Raji (cell line): ENCODE results near the gene DEPDC5.

Experiments
- POLR2A ChIP-seq: IDR thresholded peaks from 2 replicates; pipeline ENCODE4 v1.6.1; 2011; ENCODE audit warnings: low read depth, low read length, control low read depth; ENCODE audit not compliant: insufficient read depth

DEPDC5 gene

DNA sequence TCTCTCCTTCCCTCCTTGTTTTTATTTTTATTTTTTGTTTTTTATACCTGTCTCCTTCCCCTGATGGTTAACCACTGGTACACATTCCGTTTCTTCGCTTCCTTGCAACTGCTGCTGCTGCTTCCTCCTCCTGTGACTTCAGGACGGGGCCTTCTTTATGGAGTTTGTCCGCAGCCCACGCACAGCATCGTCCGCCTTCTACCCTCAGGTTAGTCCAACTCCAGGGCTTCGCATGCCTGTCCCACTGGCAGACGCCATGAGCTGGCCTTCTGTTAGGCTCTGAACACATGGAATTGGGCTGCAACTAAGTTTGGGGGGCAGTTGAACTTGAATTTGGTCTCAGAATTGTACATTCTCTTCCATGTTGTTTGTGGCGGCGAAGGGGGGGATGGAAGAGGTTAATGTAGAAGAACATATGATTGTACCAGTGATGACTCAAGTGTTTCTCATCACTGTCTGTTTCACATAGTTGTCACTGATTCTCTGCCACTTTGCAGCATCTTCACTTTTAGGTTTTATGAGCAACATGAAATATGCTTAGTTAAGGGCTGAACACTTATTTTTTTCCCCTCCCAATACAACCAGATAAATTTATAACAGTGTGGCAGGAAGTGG lies 107.5 kb downstream of the DEPDC5 start:
- TF ChIP-seq POLR2A, result no peak

DNA sequence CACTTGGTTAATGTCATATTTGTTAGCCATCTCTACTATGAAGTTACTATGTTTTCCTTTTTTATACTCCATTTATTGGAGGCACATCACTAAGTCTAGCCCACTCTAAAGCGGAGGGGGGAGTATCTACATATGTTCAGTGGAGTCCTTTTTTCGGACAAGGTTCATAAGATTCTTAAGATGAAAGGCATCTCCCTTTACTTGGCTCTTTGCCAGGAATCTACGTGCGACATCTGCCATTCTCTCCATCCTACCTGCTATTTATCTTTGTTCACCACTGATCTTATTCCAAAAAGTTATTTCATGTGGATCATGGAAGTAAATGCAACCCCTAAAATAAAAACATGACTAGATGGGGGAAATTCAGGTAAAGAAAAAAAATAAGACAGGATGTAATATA lies 113.1 kb downstream of the DEPDC5 start:
- TF ChIP-seq POLR2A, result no peak

DNA sequence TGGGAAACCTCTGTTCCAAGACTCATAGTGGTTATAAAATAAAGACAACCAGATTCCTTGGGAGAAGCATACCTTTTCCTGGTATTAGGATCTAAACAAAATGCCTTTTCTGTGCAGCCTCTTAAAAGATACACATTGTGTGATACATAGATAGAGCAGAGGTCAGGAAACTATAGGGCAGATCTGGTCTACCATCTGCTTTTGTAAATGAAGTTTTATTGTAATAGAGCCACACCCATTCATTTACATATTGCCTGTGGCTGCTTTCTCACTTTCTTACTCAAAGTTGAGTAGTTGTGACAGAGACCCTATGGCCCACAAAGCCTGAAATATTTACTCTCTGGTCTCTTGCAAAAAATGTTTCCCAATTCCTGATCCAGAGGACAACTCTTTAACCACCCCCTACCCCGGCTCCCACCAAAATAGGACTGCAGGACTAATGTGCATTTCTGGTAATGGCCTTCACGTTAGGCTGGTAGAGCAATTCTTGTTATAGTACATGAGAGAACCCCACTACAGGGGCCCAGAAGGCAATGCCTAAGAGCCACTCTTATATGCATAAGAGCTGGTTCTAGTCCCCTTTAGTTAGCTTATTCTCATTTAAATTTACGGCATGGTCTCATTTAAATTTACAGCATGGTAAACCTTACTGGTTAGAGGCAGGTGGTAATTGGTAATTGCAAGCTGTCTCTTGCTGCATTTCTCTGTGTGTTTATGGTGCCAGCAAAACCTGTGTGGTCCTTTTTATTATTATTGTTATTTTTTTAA lies 113.8 kb downstream of the DEPDC5 start:
- TF ChIP-seq POLR2A, result no peak

DNA sequence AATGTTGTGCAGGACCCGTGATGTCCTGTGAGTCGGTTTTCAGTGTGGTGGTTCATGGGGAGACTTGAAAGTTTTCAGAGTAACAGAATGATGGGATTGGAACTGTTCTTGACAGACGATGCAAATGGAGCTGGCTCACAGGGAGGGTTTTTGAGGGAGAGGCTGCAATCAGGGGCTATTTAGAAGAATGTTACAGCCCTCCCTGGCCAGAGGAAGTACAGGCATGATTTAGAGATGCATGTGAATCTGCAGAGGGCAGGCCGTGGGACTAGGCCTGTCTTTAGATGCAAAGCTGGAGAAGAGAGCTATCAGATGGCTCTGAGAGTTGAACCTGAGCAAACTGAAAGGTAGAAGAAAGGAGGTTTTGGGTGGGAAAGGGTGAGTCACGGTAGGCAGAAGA lies 115.9 kb downstream of the DEPDC5 start:
- TF ChIP-seq POLR2A, result no peak

DNA sequence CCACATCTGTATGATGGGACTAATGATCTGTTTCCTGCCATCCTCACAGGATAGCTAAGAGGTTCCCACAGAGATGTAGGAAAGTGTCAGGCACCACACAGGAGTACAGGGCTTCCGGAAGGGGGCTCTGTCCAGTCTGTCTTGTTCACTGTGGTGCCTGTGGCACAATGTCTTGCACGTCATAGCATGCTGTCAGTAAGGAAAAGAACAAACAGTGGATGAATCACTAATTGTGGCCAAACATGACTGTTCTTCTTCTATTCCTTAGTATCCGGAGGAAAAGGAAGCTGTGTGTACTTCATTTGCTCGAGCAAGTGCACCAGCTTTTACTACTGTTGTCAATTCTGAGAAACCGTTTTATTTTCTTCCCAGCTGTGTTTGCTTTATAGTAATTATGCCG lies 117.1 kb downstream of the DEPDC5 start:
- TF ChIP-seq POLR2A, result no peak

DNA sequence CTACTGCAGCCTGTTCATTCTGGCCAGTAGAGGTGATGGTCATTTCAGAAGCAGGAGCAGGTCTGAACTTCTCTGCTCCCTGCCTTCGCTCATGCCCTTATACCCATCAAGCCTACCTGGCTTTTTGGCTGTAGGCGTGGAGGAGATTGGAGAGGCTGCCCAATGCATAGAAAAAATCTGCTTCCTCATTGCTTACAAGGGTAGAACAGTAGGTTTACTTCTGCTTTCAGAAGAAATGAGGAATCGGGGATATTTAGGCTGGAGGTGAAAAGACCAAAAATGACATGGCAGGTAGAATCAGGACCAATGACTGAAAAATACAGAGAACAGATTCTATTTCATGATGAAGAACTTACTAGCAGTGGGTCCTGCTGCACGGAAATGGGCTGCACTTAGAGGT lies 117.7 kb downstream of the DEPDC5 start:
- TF ChIP-seq POLR2A, result no peak

DNA sequence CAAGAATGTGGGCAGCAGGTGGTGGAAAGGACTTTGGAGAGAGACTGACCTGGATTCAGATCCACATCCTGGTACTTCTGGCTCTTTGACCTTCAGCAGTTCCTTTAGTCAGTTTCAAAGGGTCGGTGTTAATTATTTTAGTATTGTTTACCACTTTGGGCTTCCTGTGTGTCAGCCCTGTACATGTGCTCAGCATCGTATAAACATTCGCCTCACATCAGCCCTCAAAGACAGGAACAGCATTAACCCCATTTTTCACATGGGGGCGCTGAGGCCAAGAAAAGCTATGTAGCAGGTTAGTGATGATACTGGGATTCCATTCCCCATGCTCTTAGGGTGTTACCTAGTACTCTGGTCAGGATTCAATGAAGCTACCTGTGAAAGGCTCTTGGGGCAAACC lies 118.4 kb downstream of the DEPDC5 start:
- TF ChIP-seq POLR2A, result no peak

DNA sequence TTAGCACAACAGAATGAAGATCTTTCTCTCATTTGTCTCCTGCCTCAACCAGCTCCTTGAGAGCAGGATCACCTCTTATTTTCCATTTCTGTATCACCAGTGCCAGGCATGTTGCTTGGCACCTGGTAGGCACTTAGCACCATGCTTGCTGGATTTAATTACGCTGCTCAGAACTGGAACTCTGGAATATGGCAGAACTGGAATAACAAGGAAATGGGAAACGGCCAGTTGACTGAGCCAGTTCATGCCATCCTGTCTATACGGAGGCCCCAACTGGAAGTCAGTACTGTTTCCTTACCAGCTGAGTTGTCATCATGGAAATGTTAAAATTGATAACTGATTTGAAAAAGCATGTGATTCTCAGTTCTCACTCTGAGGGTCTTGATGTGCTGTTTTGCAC lies 121.0 kb downstream of the DEPDC5 start:
- TF ChIP-seq POLR2A, result no peak

DNA sequence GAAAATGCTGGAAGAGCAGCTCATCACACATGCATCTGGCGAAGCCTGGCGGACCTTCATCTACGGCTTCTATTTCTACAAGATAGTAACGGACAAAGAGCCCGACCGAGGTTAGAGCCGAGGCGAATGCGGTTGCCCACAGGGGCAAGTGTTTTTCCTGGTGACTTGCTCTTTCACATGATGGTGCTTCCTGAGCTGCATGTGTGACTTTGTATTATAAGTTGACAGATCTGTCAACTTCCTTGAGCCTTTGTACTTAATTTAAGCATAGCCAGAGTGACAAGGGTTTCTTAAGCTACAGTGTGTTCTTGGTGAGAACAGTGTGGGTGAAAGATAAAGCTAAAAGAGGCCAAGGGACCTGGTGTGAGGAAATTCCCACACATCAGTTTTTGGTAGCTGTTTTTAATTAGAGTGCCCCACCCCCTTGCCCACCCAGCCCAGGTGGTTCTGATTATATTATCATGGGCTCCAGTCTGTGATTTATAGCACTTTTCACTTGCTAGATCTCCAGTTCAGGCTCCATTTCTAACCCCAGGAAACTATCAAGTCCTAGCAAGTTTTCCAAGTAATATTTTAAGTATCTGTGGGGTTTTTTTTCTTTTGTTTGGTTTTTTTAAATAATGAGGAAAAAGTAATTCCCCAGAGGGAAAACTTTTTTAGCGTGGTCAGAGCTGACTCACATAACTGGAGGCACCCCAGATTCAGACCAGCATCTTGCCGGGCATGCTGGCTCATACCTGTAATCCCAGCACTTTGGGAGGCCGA lies 122.5 kb downstream of the DEPDC5 start:
- no peak for TF ChIP-seq POLR2A

DNA sequence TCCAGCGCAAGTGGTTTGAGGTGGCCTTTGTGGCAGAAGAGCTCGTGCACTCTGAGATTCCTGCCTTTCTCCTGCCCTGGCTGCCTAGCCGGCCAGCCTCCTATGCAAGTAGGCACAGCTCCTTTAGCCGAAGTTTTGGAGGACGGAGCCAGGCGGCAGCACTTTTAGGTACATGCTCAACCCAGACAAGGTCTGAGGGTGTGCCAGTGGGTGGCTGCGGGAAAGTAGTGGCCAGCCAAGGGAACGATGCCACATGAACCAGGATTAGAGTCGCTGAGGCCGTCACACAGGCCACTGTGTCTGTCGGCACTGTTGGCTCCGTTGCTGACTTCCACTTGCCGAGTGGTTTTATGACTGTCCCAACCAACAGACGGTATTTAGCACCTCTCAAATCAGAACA lies 125.8 kb downstream of the DEPDC5 start:
- no peak for TF ChIP-seq POLR2A

DNA sequence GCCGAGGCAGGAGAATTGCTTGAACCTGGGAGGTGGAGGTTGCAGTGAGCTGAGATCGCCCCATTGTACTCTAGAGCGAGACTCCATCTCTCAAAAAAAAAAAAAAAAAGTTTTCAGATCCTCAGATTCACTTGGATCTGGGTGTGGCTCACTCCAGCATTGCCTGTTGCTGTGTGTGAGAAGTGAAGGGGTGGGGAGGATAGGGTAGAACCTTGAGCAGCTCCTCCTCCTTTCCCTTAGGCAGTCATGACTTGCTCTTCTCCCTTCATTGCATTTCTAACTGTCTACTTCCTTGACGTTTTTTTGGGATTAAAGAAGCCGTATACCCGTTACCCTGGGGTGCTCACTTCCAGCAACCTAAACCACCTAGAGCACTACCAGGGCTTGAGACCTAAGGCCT lies 127.4 kb downstream of the DEPDC5 start:
- no peak for TF ChIP-seq POLR2A

DNA sequence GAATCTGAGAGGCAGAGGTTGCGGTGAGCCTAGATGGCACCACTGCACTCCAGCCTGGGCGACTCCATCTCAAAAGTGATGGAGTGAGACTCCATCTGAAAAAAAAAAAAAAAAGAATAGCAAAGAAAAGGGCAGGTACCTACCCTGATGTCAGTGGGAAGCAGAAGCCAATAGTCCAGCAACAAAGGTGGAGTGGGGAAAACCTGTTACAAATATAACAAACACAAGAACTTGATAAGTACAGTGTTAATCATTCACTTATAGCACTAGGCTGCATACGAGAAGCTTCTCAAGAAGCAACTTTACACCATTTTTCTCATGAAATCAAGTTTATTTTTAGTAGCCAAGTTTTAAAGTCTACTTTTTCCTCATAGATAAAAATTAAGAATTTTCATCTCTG lies 128.0 kb downstream of the DEPDC5 start:
- TF ChIP-seq POLR2A, result no peak

DNA sequence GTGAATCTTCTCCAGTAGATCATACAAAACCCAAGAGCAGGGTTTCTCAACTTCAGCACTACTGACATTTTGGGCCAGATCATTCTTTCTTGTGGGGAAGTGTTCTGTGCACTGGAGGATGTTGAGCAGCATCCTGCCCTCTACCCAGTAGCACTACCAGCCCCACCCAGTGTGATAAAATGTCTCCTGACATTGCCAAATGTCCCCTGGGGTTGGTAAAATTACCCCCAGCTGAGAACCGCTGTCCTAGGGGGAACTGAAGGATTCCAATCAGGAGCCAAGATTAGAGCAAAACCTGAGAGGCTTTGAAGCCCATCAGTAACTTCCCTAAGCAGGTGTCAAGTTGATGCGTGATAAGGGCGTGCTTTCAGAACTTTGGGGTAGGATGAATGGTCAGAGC lies 129.2 kb downstream of the DEPDC5 start:
- no peak for TF ChIP-seq POLR2A

DNA sequence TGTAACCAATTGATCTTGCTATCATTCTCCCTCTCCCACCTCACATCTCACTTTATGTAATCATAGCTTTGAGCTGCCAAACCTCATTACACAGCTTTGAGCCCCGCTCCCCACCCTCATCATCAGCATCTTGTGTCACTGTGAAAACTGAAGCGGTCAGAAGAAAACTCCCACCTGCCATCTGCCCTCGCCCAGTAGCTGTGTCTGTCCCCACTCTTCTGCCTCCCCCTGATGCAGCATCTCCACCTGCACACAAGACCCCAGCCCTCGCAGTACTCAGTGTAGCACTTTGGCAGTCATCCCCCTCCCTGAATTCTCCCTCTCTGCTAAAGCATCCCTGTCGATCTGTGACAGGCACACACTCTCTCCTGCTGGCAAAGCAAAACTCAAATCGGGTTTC lies 130.2 kb downstream of the DEPDC5 start:
- TF ChIP-seq POLR2A, result no peak

DNA sequence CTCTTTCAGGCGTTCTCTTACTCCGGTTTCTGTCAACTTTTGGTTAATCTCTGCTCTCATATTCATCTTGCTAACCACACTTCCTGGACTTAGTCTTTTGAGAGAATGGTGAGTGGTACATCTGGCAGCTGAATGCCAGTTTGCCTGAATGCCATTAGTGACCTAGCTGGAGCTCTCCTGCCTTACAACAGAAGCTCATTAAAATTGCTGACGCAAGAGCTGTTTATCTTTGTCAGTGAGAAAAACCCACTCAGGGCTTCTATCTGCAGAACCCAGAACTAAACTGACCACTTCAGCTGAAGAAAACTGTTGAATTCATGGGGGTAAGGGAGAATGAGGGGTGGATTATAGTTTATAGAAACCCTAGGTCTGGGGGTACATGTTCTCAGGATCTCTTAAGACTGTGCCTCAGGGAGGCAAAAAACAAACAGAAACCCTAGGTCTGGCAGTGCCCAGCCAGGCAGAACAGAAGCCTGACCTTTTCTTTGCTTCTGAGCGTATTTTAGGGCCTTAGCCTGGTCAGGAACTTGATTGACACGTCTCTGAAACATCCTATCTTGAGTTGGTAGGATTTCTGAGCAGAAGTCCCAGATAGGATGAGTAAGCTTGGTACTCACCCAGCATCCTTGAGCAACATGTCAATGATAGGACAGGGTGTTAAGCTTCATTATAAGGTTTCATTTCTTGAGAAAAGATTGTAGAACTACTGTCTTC lies 137.7 kb downstream of the DEPDC5 start:
- no peak for TF ChIP-seq POLR2A

DNA sequence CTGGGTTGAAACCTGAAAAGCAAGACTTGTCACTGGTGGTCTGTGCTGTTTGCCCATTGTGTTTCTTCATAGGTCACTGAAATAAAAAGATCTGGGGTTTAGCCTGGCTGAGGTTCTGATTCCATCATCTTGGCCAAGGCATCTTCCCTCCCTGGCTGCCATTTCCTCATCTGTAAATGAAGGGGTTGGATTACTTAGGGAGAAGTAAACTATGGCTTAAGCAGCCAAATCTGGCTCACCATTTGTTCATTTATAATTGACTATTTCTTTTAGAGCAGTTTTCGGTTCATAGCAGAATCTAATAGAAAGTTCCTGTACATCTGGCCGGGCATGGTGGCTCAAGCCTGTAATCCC lies 138.2 kb downstream of the DEPDC5 start:
- TF ChIP-seq POLR2A, result no peak

DNA sequence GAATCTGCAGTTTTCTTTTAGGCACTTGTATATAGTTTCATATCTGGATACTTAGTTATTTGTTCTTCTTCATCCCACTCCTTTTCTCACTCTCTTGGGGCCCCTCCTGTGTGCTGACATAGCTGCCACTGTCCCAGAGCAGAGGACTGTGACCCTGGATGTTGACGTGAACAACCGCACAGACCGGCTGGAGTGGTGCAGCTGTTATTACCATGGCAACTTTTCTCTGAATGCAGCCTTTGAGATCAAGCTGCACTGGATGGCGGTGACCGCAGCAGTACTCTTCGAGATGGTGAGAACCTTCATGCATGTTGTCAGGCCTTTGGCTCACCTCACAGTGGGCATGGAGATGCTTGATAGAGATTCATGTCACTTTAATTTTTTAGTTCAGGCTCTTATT lies 139.6 kb downstream of the DEPDC5 start:
- no peak for TF ChIP-seq POLR2A
